A673 (cell line): Measurements from ENCODE around the gene TNFSF10.

ENCODE experiments used
- EZH2 ChIP-seq: fragments of 200-600 bp; sonication (generic); IDR thresholded peaks from 2 replicates; pipeline ENCODE4 v1.6.1; 2017; ENCODE audit warnings: borderline replicate concordance, low read depth, mild to moderate bottlenecking, mixed read lengths, antibody characterized with exemption, low read length; ENCODE audit not compliant: poor library complexity, severe bottlenecking
- TF ChIP-seq, protein P1 (sequence below): fragments of 300-800, 200-600 bp; sonication (generic); conservative IDR thresholded peaks from 2 replicates; pipeline ENCODE4 v1.5.1; 2017; ENCODE audit warnings: low read depth, mild to moderate bottlenecking, antibody characterized with exemption, low read length, moderate library complexity, mixed read lengths

DNA sequence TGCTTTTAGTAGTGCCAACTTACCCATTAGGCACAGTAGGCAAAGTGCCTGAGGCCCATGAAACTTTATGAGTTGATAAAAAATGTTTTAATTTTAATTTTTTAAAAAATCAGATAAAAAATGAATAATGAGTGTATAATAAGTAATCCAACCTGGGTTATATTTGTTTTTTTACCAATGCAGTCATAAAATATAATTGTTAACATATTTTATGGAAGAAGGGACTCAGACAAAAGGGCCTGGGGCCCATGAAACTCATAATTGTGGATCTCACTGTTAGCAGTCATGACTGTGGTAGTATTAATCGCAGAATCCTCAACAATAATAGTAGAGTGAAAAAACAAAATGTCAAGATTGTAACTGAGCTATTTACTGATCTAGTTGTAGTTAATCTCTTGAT is 16.8 kb upstream of the TNFSF10 start:
- TF ChIP-seq, protein P1, sequence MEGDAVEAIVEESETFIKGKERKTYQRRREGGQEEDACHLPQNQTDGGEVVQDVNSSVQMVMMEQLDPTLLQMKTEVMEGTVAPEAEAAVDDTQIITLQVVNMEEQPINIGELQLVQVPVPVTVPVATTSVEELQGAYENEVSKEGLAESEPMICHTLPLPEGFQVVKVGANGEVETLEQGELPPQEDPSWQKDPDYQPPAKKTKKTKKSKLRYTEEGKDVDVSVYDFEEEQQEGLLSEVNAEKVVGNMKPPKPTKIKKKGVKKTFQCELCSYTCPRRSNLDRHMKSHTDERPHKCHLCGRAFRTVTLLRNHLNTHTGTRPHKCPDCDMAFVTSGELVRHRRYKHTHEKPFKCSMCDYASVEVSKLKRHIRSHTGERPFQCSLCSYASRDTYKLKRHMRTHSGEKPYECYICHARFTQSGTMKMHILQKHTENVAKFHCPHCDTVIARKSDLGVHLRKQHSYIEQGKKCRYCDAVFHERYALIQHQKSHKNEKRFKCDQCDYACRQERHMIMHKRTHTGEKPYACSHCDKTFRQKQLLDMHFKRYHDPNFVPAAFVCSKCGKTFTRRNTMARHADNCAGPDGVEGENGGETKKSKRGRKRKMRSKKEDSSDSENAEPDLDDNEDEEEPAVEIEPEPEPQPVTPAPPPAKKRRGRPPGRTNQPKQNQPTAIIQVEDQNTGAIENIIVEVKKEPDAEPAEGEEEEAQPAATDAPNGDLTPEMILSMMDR = no peak
- no peak for TF ChIP-seq EZH2
